ENCODE results near the gene B4GALT3.

DNA sequence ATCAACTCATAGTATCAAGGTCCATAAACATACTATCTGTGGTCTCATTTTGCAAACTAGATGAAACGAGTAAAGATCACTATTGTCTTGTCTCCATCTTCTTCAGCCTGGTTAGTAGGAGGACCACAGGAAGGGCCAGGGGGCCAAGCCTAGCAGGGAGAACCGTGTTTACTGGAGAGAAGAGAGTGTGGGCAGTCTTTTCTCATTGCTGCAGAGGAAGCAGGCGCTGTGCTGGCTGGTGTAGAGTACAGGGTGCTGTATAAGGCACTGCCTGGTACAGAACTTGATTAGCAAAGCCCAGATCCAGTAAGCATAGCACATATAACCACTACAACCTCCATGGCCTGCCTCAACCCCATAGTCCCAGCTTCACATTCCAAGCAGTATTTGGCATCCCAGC is 10.0 kb upstream of the B4GALT3 start:
- TF ChIP-seq, protein P1, sequence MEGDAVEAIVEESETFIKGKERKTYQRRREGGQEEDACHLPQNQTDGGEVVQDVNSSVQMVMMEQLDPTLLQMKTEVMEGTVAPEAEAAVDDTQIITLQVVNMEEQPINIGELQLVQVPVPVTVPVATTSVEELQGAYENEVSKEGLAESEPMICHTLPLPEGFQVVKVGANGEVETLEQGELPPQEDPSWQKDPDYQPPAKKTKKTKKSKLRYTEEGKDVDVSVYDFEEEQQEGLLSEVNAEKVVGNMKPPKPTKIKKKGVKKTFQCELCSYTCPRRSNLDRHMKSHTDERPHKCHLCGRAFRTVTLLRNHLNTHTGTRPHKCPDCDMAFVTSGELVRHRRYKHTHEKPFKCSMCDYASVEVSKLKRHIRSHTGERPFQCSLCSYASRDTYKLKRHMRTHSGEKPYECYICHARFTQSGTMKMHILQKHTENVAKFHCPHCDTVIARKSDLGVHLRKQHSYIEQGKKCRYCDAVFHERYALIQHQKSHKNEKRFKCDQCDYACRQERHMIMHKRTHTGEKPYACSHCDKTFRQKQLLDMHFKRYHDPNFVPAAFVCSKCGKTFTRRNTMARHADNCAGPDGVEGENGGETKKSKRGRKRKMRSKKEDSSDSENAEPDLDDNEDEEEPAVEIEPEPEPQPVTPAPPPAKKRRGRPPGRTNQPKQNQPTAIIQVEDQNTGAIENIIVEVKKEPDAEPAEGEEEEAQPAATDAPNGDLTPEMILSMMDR (IDR thresholded peaks at IDR 0.05) = no peak
- no peak for TF ChIP-seq POLR2A (IDR thresholded peaks at IDR 0.05)
